Parathyroid adenoma (tissue), 2 donors: ENCODE data around the gene MAPK8IP3.

Source experiments
- H2AFZ ChIP-seq: fragments of 300-600 bp; sonication (generic); one replicate; pipeline ENCODE4 v1.7.0; 2017; ENCODE audit warnings: antibody characterized with exemption, mild to moderate bottlenecking
- H3K27ac ChIP-seq: fragments of 300-600 bp; sonication (generic); one replicate; pipeline ENCODE4 v1.7.0; 2017
- H3K27me3 ChIP-seq: fragments of 300-600 bp; sonication (generic); one replicate; pipeline ENCODE4 v1.7.0; 2017; ENCODE audit warnings: low read length; ENCODE audit not compliant: control insufficient read depth, insufficient read depth
- H3K36me3 ChIP-seq: fragments of 300-600 bp; sonication (generic); one replicate; pipeline ENCODE4 v1.7.0; 2017; ENCODE audit warnings: low read length; ENCODE audit not compliant: control insufficient read depth, insufficient read depth
- H3K4me1 ChIP-seq: fragments of 300-600 bp; sonication (generic); one replicate; pipeline ENCODE4 v1.7.0; 2017; ENCODE audit warnings: control low read depth
- H3K4me2 ChIP-seq: fragments of 300-600 bp; sonication (generic); one replicate; pipeline ENCODE4 v1.7.0; 2017; ENCODE audit warnings: low read length
- H3K4me3 ChIP-seq: fragments of 300-600 bp; sonication (generic); one replicate; pipeline ENCODE4 v1.7.0; 2017; ENCODE audit warnings: low read depth, low read length
- H3K79me2 ChIP-seq: fragments of 300-600 bp; sonication (generic); one replicate; pipeline ENCODE4 v1.7.0; 2017; ENCODE audit warnings: control low read depth
- H3K9ac ChIP-seq: fragments of 300-600 bp; sonication (generic); one replicate; pipeline ENCODE4 v1.7.0; 2017; ENCODE audit warnings: mild to moderate bottlenecking
- H3K9me3 ChIP-seq: fragments of 300-600 bp; sonication (generic); one replicate; pipeline ENCODE4 v1.7.0; 2017; ENCODE audit warnings: low read length; ENCODE audit not compliant: control insufficient read depth
- CTCF ChIP-seq: fragments of 300-600 bp; sonication (generic); IDR thresholded peaks from one replicate; pipeline ENCODE4 v1.7.0; 2017; ENCODE audit warnings: antibody characterized with exemption, mild to moderate bottlenecking
- donor health status: primary hyperparathyroidism.

The MAPK8IP3 gene

GRCh38 chr16:1763521-1764511 lies 57.8 kb downstream of the MAPK8IP3 start:
- Histone ChIP-seq H3K4me2 (no peak overlapping the region), H3K9ac (no peak overlapping the region), H3K4me1 (no peaks in the 10 kb centered on the region), H3K79me2 (no peaks in the 10 kb centered on the region), H2AFZ (no peak overlapping the region), H3K36me3 (no peaks in the 10 kb centered on the region), H3K9me3 (no peaks in the 10 kb centered on the region), H3K27me3 (no peaks in the 10 kb centered on the region), H3K4me3 (no peak overlapping the region), H3K27ac (no peak overlapping the region)
- no peak for TF ChIP-seq CTCF

- H3K27ac ChIP-seq: no peak overlapping the region
- H3K36me3 ChIP-seq: no peaks in the 10 kb centered on the region
- TF ChIP-seq CTCF: no peak
- no peaks in the 10 kb centered on the region for H3K79me2 ChIP-seq
- no peaks in the 10 kb centered on the region for H3K9me3 ChIP-seq
- H3K4me1 ChIP-seq: no peaks in the 10 kb centered on the region
- H2AFZ ChIP-seq: no peak overlapping the region
- no peaks in the 10 kb centered on the region for H3K27me3 ChIP-seq
- no peak overlapping the region for H3K4me2 ChIP-seq
- H3K4me3 ChIP-seq: no peak overlapping the region
- H3K9ac ChIP-seq: no peak overlapping the region
Measured at GRCh38 chr16:1764971-1765370, 59.0 kb downstream of the MAPK8IP3 start.

GRCh38 chr16:1765826-1766225 lies 59.8 kb downstream of the MAPK8IP3 start:
- Histone ChIP-seq H3K9me3 (no peaks in the 10 kb centered on the region), H2AFZ (no peak overlapping the region), H3K36me3 (no peaks in the 10 kb centered on the region), H3K27ac (no peak overlapping the region), H3K4me1 (peaks cover 2% of the 10 kb centered on the region), H3K27me3 (no peaks in the 10 kb centered on the region), H3K79me2 (no peaks in the 10 kb centered on the region), H3K9ac (no peak overlapping the region), H3K4me3 (no peak overlapping the region), H3K4me2 (no peak overlapping the region)
- TF ChIP-seq CTCF: no peak

- no peak overlapping the region for H2AFZ ChIP-seq
- H3K36me3 ChIP-seq: no peaks in the 10 kb centered on the region
- H3K27me3 ChIP-seq: no peaks in the 10 kb centered on the region
- H3K4me2 ChIP-seq: no peak overlapping the region
- peaks cover 2% of the 10 kb centered on the region for H3K4me1 ChIP-seq
- H3K27ac ChIP-seq: no peak overlapping the region
- TF ChIP-seq CTCF: no peak
- H3K4me3 ChIP-seq: no peak overlapping the region
- H3K9me3 ChIP-seq: no peaks in the 10 kb centered on the region
- H3K9ac ChIP-seq: no peak overlapping the region
- no peaks in the 10 kb centered on the region for H3K79me2 ChIP-seq
Measured at GRCh38 chr16:1766231-1766630, 60.2 kb downstream of the MAPK8IP3 start.
